ENCODE results near the gene CHRNB1.

Gene CHRNB1

GRCh38 chr17:7425316-7425715 is 19.5 kb upstream of the CHRNB1 start, which contains the start of gene SPEM2:
SPEM2 (plus strand) TSS chr17:7425616; CDS start chr17:7425689, 73 bp downstream.
- H3K4me3 ChIP-seq (ENCODE audit: low read depth, low read length) = no peak within 1 kb of the TSS
- no peak for DNase-seq (ENCODE audit: low read depth)
- TF ChIP-seq, protein P1, sequence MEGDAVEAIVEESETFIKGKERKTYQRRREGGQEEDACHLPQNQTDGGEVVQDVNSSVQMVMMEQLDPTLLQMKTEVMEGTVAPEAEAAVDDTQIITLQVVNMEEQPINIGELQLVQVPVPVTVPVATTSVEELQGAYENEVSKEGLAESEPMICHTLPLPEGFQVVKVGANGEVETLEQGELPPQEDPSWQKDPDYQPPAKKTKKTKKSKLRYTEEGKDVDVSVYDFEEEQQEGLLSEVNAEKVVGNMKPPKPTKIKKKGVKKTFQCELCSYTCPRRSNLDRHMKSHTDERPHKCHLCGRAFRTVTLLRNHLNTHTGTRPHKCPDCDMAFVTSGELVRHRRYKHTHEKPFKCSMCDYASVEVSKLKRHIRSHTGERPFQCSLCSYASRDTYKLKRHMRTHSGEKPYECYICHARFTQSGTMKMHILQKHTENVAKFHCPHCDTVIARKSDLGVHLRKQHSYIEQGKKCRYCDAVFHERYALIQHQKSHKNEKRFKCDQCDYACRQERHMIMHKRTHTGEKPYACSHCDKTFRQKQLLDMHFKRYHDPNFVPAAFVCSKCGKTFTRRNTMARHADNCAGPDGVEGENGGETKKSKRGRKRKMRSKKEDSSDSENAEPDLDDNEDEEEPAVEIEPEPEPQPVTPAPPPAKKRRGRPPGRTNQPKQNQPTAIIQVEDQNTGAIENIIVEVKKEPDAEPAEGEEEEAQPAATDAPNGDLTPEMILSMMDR (IDR thresholded peaks at IDR 0.05; ENCODE audit: low read depth, low read length, missing control alignments) = no peak

GRCh38 chr17:7425756-7426155 is 19.1 kb upstream of the CHRNB1 start:
- H3K4me3 ChIP-seq (ENCODE audit: low read depth, low read length) = no peak overlapping the region
- TF ChIP-seq, protein P1 (IDR thresholded peaks at IDR 0.05; ENCODE audit: low read depth, low read length, missing control alignments) = no peak
- no peak for DNase-seq (ENCODE audit: low read depth)

DNA sequence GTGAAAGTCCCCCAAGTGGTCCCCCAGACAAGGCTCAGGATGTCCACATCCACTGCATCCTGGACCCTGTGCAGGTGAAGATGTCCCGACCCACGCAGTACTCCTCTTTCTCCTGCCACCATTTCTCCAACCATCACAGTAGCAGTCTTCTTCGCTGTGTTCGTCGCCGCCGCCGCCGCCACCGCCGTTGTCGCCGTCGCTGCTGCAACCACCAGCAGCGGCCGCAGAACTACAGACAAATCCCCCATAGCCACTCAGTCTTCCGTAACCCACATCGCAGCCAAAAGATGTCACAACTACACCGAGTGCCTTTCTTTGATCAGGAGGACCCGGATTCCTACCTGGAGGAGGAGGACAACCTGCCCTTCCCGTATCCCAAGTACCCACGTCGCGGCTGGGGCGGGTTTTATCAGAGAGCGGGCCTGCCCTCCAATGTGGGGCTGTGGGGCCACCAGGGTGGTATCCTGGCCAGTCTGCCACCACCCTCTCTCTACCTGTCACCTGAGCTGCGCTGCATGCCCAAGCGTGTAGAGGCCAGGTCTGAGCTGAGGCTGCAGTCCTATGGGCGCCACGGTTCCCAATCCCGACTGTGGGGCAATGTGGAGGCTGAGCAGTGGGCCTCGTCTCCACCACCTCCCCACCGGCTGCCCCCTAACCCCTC is 18.5 kb upstream of the CHRNB1 start:
- TF ChIP-seq, protein P1 (IDR thresholded peaks at IDR 0.05; ENCODE audit: low read depth, low read length, missing control alignments) = no peak

DNA sequence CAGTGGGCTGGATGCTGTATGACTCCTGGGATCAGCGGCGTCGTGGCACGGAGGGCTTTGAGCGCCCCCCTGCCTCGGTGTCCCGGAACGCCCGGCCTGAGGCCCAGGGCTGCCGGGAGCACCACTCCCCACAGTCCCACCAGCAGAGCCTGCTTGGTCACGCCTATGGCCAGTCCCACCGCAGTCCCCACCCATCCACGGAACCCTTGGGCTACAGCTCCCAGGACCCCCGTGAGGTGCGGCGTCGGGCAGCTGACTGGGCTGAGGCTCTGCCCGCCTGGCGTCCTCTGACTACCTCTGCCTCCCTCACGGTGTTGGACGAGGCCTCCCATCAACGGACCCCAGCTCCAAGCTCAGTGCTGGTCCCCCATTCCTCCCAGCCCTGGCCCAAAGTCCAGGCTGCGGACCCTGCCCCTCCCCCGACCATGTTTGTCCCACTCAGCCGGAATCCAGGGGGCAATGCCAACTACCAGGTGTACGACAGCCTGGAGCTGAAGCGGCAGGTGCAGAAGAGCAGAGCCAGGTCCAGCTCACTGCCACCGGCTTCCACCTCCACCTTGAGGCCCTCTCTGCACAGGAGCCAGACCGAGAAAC is 17.9 kb upstream of the CHRNB1 start:
- no peak overlapping the region for H3K4me3 ChIP-seq (ENCODE audit: low read depth, low read length)
- no peak for DNase-seq (ENCODE audit: low read depth)
- TF ChIP-seq, protein P1 (IDR thresholded peaks at IDR 0.05; ENCODE audit: low read depth, low read length, missing control alignments) = no peak

More for the DNA sequence above, 18.5 kb upstream of the CHRNB1 start:
- no peak overlapping the region for H3K4me3 ChIP-seq (ENCODE audit: low read depth, low read length)
- DNase-seq (ENCODE audit: low read depth) = no peak

GRCh38 chr17:7427549-7427948 is 17.3 kb upstream of the CHRNB1 start:
- TF ChIP-seq, protein P1 (IDR thresholded peaks at IDR 0.05; ENCODE audit: low read depth, low read length, missing control alignments) = no peak
- H3K4me3 ChIP-seq (ENCODE audit: low read depth, low read length) = no peak overlapping the region
- DNase-seq (ENCODE audit: low read depth) = no peak

- no peak within 1 kb of the TSS for H3K4me3 ChIP-seq (ENCODE audit: low read depth, low read length)
- TF ChIP-seq, protein P1 (IDR thresholded peaks at IDR 0.05; ENCODE audit: low read depth, low read length, missing control alignments) = no peak
- no peak for DNase-seq (ENCODE audit: low read depth)
Observed at GRCh38 chr17:7428557-7428956, 16.3 kb upstream of the CHRNB1 start, which contains the start of gene SPEM3. SPEM3 (plus strand) TSS chr17:7428857; CDS start chr17:7428903, 46 bp downstream.
